HG02763 (cell line): ENCODE measurements around the gene CACTIN.
"Not testable (repeated sequence)": the region's sequence is repeated elsewhere in the genome, so short reads cannot be mapped to it uniquely, and the experiment has no call there.

Source experiments
- ATAC-seq: cut with Tn5 transposase; IDR thresholded peaks from one replicate; pipeline ENCODE4 v1.9.1; 2021; ENCODE audit warnings: mild to moderate bottlenecking, moderate library complexity; ENCODE audit not compliant: unreplicated experiment

Gene CACTIN

DNA sequence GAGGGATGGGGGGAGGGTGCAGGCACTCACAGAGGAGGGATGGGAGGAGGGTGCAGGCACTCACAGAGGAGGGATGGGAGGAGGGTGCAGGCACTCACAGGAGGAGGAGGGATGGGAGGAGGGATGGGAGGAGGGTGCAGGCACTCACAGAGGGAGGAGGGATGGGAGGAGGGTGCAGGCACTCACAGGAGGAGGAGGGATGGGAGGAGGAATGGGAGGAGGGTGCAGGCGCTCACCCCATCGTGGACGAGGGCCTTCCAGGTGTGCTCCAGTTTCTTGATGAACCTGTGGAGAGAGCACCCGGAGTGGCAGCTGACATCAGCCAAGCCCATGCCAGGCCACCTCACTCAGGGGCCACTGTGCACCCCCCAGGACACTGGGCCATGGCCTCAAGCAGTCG lies 20.5 kb upstream of the CACTIN start:
- not testable (repeated sequence) for ATAC-seq

DNA sequence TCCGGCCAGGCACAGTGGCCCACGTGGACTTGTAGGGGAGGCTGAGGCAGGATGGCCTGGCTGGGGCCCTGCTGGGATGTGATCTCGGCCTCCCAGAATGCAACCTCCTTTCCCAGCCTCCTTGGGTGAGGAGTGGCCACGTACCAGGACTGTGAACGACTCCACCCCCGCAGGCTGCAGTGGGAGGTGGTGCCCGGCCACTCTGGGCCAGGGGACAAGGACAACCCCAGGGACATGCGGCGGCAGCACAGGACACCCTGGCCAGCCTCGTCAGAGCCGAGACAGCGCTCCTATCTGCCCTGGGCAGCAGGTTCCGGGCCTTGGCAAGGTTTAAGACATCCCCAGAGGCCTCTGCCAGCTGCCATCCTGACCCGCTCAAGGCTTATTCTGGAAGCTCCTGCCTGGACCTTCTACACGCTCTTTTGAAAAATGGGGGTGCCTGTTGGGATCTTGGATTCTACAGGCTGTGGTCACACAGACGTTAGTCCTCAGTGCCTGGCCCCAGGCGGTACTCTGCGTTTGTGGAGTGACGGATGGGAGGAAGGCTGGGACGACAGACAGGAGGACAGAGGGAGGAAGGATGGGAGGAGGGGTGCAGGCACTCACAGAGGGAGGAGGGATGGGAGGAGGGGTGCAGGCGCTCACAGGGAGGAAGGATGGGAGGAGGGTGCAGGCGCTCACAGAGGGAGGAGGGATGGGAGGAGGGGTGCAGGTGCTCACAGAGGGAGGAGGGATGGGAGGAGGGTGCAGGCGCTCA lies 19.9 kb upstream of the CACTIN start:
- no peak for ATAC-seq

DNA sequence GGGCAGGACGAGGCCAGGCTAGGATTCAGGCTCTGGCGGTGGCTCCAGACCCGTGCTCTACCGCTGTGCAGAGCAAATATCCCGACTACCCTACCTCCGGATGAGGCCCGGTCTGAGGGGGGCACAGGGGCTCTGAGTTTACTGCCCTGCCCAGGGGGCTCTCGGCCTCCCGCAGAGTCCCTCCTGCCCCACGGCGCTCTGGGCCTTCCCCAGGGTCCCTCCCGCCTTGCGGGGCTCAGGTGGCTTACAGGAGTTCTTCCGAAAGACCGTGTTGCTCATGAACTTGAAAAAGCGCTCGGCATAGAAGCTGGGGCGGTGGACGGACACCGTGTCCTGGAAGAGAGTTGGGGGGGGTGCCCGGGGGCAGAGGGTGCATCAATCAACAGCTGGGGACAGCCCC lies 19.1 kb upstream of the CACTIN start:
- ATAC-seq, result no peak

DNA sequence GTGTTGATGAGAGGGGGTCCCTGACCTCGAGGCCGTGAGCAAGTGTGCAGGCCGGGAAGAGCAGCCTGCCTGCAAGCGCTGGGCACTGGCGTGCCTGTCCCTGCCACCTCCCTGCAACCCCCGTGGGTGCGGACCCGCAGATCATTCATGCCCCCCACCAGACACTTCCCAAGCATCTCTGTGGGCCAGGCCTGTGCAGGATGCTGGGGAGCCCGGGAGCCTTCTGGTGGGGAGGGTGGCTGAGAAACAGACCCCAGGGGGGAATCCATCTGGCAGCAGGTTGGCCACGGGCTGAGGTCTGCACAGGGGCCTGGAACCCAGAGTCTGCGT lies 18.4 kb upstream of the CACTIN start:
- no peak for ATAC-seq

DNA sequence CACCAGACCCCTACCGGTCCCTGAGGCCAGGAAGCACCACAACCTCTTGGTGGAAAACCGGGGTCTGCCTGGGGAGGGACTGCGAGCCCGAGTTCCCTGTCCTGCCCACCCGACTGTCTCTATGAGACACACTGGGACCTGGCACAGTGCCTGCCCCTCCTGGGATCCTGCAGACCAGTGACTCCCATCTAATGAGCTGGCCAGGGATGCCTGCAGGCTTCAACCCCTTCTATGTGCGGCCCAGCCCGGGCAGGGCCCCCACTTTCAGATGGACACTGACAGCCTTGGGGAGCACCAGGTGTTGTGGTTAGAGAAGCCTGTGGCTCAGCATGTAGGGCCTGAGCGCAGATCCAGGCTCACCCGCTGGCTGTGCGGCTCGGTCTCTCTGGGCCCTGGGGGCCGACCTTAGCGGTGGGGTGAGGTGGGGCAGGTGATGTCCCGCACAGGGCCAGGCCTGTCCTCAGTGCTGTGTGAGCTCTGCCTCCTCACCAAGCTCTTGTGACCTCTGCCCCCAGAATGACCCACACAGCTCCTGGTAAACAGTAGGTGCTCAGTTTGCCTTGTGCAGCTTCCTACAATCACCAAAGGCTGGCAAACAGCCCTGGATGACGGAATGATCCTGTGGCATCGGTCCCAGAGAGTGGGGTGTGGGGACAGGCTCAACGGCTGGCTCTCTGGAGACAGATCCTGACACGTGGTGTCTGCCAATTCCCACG lies 17.9 kb upstream of the CACTIN start:
- ATAC-seq, result no peak

DNA sequence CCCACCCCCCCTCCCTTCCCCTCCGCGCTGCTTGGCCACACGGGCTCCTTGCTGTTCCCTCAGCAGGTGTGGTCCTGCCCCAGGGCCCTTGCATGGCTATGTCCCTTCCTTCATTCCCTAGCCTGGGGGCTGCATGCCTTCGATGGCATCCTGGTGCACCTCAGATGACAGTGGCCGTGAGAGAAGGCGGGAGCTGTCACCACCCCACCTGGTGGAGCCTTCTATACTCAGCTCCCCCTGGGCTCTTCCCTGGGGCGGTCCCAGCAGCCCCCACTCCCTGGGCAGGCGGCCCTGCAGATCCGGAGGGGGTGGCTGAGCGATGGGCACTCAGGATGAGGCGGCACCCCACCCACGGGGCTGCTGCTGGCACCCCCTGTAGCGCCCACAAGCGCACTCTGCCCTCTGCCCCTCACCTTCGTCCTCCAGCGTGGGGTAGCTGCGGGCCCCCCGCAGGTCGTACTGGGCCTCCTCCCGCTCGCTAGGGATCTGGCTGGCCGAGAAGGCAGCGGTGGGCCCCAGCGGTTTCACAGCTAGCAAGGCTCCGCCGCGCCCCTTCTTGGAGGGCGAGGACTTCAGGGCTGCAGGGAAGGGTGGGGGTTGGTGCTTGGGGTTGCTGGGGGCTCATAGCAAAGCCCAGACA lies 17.2 kb upstream of the CACTIN start:
- ATAC-seq, result no peak

DNA sequence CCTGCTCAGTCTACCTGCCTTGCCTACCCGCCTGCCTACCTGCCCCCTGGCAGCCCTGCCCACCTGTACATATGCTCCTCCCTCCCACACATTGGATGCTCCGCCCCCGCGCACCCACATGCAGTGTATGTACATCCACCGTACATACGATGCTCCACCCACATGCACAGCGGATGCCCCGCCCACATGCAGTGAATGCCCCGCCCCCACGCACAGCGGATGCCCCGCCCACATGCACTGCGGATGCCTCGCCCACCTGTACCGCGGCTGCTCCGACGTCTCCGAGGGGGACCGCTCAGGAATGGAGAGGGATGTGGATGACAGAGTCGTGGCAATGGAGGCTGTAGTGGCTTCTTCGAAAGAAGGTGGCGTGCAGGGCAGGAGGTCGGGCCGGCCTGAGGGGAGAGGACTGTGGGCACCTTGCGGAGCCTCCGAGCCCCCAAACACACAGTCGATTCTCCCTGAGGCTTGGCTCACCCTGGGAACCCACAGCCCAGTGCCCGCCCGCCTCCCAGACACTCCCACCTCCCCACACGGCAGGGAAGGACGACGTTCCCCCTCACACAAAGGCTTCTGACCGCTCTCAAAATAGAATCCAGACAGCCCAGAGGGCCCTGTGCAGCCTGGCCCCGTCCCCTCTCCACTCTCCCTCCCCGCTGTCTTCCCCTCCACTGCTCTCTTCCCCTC lies 16.5 kb upstream of the CACTIN start:
- no peak for ATAC-seq

DNA sequence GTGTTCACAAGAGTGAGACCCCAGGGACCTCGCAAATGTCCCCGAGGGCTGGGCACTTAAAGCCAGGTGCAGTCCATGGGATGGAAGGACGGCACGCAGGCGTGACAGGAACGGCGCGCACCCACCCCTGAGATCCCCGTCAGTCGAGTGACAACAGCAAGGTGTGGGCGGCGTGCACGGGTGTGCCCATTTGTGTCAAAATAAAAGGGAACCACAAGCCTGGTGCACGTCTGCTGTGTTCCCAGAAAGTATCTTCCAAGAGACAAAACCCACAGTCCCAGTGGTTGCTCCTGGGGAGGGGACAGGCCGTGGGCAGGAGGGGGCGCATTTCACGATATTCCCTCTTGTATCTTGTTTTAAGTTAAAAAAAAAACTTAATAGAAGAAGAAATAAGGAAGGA lies 15.7 kb upstream of the CACTIN start:
- no peak for ATAC-seq

DNA sequence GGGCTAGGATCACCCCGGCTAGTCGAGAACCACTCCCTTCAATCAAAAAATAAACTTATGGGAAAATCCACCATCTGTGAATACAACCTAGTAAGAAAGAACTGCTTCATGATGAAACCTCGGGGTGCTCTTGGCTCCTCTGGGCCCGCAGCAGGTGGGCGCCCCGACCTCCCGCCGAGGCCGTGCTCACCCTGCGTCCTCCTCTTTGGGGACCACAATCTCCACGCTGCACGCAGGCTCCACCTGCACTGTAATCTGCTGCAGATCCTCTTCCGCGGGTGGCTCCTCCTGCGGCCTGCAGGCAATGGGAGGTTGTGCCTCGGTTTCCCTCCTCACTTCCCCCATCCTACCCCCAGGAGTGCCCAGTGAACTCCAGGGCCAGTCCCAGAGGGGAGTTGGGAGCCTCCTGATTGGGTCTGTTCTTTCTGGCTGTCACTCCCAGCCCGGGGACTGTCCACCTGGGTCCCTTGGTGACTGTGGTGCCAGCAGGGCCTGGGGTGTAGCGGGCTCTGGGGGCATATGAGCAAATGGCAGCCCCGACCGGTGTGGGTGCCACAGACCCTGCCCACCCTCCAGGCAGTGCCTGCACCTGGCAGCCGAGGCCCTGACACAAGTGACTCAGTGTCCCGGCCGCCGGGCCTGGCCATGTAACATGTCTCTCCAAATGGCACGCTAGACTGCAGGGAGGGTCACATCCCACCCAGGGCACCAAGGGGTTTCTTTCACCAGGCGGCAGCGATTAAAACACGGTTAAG lies 15.1 kb upstream of the CACTIN start:
- no peak for ATAC-seq

DNA sequence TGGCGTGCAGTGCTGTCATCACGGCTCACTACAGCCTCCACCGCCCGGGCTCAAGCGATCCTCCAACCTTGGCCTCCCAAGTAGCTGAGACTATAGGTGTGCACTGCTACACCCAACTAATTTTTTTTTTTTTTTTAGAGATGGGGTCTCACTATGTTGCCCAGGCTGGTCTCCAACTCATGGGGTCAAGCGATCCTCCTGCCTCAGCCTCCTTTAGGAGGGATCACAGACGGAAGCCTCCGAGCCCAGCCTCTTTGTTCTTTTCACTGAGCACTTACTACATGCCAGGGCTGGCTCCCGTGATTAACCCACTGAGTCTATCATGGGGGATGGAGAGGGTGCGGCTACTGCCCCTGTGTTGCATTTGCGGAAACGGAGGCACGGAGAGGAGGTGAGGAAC lies 12.9 kb upstream of the CACTIN start:
- ATAC-seq, result no peak

DNA sequence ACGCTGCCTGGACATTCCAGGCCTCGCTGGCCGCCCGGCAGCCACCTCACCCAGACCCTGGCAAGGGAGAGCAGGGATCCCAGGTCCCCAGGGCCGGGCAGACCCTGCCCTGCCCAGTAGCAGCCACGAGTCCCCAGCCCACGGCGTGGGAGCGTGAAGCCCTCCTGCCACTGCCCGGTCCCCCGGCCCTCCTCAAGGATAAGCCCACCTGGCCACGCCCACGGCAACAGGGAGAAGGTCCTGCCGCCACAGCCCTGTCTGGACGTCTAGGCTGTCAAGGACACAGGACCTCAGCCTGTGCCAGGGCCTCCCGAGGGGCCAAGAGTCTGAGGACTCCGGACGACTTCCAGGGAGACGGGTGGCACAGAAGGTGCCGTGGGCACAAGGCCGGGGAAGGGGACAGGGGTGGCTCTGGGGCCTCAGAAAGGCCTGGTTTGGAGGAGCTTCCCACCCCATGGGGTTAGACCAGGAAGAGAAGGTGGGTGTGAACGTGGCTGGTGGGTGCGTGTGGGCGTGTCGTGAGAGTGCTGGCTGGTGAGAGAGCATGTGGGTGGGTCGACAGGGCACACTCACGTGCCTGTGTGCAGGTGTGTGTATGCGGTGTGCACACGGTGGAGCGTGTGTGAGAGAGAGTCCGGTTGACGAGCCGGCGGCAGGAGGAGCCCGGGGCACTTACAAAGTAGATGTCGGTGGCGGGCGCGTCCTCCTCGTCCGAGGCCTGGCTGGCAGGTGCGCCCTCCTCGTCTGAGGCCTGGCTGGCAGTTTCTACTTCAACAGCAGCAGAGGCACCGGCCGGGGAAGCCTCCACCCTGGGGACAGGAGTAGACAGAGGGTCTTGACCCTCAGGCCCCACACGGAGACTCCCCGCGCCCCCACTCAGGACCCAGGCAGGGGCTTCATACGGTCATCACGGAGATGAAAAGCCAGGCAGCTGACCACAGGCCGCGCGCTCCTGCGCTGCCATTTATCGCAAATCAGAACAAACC lies 11.9 kb upstream of the CACTIN start:
- no peak for ATAC-seq

DNA sequence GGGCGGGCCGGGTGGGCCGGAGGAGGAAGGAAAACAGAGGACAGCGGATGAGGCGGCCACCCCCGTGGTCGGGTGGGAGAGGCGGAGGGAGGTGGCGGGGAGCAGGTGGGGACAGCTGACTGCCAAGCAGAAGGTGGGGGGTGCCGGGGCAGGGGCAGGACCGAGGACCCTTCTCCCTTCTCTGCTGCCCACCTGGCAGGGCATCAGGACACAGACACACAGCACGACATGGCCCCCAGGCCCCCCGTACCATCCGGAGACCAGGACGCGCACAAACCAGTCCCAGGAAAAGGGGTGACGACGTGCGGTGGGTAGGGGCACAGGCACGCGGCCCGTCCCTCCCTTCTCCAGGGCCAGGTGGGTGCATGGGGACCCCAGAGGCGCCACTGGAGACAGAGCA lies 11.0 kb upstream of the CACTIN start:
- no peak for ATAC-seq

DNA sequence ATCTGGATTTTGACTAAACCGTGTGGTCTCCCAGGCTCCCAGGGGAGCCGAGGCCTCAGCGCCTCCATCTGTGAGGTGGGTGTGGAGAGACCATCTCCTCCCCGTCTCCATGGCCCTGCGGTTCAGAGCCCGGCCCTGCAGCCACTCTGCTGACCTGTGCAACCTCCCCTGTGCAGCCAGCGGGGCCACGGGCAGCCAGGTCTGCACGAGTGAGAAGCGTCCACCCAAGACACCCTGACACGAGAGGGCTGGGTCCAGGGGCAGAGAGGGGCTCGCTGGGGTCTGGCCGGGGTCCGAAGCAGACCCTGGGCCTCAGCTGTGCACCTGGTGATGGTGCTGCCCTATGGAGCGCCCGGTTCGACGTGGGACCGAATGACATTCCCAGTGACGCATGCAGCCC lies 10.4 kb upstream of the CACTIN start:
- ATAC-seq, result no peak

DNA sequence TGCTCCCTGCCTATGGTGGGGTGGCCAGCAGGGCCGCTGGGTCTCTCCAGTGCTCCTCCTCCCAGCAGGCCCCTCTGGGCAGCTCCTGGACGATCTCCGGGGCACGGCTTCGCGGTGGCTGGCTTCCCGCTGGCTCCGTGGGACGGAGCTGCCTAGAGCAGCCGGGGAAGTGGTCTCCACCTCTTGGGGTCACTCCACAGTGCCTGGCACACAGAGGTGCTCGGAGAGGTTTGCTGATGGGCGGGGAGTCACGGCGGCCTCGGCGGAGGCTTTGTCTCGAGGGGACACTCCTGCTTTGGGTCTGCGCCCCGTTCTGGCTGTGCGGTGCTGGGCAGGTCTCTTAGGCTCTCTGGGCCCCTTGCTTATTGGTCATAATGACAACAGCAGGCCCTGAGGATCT lies 9.9 kb upstream of the CACTIN start:
- no peak for ATAC-seq

DNA sequence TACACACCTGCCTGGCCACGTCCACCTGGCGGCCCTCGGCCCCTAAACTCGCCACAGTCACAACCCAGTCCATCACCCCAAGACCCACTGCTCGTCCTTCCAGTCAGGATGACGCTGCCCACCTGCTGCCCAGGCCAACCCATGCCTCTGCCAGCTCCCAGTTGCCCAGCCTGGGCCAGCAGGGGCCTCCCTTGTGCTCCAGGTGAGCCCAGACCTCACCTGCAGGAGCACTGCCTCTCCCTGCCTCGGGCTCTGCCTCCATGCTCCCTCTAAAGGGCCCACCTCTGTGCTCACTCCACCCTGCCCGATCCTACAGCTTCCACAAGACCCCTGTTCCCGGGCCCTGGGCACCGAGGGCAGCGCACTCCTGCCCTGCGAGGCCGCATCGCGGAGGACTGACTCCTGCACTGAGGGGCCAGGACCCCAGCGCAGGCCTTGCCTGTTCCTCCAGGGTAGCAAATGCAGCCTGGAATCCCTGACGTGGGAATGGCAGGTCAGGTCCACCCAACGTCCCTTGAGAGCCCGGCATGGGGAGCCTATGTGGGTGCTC lies 8.0 kb upstream of the CACTIN start:
- ATAC-seq, result no peak

DNA sequence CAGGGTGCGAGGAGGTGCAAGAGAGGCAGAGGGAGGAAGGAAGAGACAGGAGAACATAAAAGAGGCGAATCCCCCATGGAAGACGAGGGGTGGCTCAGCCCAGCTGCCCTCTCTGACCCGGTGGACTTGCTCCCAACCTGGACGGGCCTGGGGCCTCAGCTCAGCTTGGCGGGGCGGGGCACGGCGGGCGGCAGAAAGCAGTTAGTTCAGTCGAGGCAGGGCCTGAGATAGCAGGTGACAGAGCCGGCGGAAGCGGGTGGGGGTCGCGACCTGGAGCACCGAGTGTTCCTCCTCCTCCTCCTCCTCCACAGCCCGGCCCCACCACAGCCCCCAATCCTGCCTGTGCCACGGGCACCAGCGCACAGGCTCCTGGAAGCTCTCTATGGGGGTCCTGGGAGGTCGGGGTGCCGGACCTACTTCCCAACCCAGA lies 7.0 kb upstream of the CACTIN start:
- ATAC-seq, result no peak

DNA sequence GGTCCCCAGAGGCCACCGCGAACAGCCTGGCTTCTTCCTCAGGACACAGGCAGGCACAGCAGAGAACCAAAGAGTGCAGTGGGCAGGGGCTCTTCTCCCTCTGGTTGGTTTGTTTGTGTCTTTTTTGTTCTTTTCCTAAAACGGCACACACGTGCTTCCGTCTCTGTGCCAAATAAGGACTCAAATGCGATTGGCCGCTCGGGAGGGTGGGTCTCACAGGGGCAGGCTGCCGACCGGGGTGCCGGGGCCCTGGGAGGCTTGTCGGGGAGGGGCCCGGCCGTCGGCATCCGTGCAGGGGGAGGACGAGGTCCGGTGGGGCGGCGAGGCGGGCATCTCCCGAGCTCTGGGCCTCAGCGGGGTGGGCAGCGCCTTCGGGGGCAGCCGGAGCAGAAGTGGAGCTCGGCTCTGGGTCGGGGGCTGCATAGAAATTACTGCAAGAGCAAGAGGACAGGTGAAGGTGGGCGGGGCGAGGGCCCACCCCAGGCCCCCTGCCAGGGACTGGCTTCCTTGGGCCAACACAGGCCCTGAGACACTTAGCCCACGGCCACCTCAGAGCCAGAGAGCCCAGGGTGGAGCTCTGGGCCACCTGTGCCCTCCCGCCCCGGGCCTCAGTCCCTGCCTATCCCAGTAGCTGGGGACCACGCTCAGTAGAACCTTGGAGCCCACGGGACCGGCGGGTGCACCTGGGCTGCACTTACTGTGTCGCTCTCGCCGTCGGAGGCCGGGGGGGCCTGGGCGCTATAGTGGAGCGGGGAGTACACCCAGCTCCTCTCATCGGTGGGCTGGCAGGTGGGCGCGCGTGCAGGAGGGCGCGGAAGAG lies 6.4 kb upstream of the CACTIN start:
- no peak for ATAC-seq

DNA sequence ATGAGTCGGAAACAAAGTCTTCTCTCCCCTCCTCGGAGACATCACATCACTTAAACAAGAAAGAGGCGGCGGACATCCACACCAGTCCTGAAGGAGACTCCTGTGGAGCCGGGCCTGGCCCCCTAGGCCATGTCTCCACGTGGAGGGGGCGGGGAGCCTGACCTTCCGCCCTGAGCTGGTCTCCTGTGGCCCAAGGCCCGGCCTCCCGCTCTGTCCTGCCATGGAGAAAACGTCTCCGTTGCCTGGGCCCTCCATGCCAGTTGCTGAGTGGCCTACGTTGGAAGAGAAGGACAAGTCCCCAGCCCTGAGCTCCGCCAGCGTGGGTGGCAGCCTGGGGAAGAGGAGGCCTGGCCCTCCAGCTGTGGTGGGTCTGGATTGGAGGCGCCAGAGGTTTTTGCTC lies 5.5 kb upstream of the CACTIN start:
- no peak for ATAC-seq
